ENCODE results near the gene MLLT6.

The MLLT6 gene

GRCh38 chr17:38706505-38707216 is 1.6 kb downstream of the MLLT6 start:
- no peak for DNase-seq (ENCODE audit: low read depth, low spot score)

- DNase-seq (ENCODE audit: low read depth, low spot score) = no peak
Observed at GRCh38 chr17:38707678-38708351, 2.7 kb downstream of the MLLT6 start.

GRCh38 chr17:38709104-38709820 is 4.2 kb downstream of the MLLT6 start:
- no peak for DNase-seq (ENCODE audit: low read depth, low spot score)

- no peak for DNase-seq (ENCODE audit: low read depth, low spot score)
Observed at GRCh38 chr17:38709864-38710603, 5.0 kb downstream of the MLLT6 start.

DNA sequence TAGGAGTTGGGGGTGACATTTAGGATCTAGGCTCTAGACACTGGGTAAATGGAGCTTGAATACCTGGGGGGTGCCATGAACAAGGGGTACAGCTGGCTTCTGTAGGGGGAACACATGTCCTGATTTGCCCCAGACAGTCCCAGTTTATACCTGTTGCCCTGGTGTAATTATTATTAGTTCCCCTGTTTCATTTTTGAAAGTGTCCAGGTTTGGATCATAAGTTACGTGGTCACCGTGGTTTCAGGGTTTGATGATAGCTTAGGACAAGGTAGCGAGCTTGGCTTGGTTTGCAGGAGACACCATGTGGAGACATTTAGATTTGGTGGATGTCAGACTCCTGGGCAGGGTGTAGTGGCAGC is 5.5 kb downstream of the MLLT6 start:
- DNase-seq (ENCODE audit: low read depth, low spot score) = no peak

- no peak for DNase-seq (ENCODE audit: low read depth, low spot score)
Observed at GRCh38 chr17:38710985-38711384, 5.9 kb downstream of the MLLT6 start.

DNA sequence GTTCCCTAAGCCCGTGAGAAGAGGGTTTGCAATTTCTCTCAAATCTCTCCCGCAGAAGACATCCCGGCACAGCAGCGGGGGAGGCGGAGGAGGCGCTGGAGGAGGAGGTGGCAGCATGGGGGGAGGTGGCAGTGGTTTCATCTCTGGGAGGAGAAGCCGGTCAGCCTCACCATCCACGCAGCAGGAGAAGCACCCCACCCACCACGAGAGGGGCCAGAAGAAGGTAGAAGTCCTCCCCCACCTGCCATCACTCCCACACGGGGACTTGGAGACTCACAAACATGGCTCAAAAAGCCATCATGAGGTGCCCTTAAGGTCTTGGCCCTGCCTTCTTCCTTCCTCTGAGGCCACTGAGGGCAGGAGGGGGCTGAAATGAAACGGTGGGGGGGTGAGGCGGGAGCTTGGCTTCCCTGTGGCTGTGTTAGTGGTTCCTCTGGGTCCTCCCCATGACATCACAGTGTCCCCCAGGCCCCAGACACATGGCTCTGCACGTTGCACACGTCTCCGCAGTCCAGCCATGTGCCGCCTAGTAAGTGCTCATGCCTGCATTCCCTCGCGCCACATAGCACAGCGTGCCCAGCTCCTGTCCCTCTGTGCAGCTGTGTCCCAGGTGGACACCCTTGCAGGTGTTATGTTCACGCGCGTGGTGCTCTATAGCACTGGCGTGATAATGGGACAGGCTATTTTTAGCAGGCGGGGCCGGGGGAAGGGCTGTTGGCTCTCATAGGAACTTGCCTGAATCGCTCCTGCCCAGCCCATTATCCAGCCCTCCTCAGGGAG is 6.9 kb downstream of the MLLT6 start:
- DNase-seq (ENCODE audit: low read depth, low spot score) = no peak

- DNase-seq (ENCODE audit: low read depth, low spot score) = no peak
Observed at GRCh38 chr17:38712593-38712992, 7.5 kb downstream of the MLLT6 start.

GRCh38 chr17:38713456-38714075 is 8.5 kb downstream of the MLLT6 start:
- no peak for DNase-seq (ENCODE audit: low read depth, low spot score)

DNA sequence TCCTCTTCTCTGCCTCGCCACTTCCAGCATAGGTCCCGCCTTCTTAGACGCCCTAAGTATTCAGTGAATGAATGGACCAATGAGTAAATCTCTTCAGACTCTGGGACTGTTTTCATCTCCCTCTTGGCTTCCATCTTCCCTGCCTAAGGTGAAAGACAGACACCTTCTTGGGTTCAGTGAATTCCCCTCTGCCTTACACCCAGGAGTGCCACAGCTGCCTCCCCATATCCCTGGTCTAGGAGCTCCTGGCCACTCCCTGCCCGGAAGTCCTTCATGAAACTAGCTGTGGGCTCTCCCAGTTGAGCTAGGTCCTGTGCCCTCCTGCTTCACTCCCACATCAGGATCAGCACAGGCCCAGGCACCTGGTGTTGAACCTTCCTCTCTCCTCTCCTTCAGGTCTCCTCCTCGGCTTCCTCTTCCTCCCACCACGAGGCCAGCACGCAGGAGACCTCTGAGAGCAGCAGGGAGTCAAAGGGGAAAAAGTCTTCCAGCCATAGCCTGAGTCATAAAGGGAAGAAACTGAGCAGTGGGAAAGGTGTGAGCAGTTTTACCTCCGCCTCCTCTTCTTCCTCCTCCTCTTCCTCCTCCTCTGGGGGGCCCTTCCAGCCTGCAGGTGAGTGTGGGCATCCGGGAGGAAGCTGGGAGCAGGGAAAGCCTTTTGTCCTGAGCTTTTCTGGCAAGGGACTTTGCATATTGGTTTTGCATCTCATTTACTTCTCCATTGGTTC is 10.3 kb downstream of the MLLT6 start:
- DNase-seq (ENCODE audit: low read depth, low spot score) = no peak

DNA sequence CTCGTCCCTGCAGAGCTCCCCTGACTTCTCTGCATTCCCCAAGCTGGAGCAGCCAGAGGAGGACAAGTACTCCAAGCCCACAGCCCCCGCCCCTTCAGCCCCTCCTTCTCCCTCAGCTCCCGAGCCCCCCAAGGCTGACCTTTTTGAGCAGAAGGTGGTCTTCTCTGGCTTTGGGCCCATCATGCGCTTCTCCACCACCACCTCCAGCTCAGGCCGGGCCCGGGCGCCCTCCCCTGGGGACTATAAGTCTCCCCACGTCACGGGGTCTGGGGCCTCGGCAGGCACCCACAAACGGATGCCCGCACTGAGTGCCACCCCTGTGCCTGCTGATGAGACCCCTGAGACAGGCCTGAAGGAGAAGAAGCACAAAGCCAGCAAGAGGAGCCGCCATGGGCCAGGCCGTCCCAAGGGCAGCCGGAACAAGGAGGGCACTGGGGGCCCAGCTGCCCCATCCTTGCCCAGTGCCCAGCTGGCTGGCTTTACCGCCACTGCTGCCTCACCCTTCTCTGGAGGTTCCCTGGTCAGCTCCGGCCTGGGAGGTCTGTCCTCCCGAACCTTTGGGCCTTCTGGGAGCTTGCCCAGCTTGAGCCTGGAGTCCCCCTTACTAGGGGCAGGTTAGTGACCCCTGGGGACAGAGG is 11.4 kb downstream of the MLLT6 start:
- DNase-seq (ENCODE audit: low read depth, low spot score) = no peak

GRCh38 chr17:38717139-38717745 is 12.2 kb downstream of the MLLT6 start:
- no peak for DNase-seq (ENCODE audit: low read depth, low spot score)

DNA sequence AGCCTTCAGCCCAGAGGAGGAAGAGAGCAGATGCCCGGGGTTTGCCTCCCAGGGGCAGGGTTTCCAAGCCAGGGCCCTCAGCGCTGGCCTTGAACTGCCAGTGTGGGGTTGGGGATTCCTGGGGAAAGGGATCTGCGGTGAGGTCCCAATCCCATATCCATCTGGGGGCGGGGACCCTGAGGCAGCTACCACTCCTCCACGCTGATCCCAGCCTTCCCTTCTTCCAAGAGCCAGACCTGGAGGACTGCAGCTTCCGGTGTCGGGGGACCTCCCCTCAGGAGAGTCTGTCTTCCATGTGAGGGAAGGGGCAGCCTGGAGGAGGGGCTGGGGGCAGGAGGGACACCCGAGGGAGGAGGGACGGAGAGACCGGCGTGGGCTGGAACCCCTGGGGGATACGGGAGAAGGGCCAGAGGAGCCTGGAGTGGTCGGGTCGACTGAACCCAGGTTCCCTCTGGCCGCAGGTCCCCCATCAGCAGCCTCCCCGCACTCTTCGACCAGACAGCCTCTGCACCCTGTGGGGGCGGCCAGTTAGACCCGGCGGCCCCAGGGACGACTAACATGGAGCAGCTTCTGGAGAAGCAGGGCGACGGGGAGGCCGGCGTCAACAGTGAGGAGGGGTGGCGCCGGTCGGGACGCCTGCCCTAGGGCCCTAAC is 14.3 kb downstream of the MLLT6 start:
- no peak for DNase-seq (ENCODE audit: low read depth, low spot score)

DNA sequence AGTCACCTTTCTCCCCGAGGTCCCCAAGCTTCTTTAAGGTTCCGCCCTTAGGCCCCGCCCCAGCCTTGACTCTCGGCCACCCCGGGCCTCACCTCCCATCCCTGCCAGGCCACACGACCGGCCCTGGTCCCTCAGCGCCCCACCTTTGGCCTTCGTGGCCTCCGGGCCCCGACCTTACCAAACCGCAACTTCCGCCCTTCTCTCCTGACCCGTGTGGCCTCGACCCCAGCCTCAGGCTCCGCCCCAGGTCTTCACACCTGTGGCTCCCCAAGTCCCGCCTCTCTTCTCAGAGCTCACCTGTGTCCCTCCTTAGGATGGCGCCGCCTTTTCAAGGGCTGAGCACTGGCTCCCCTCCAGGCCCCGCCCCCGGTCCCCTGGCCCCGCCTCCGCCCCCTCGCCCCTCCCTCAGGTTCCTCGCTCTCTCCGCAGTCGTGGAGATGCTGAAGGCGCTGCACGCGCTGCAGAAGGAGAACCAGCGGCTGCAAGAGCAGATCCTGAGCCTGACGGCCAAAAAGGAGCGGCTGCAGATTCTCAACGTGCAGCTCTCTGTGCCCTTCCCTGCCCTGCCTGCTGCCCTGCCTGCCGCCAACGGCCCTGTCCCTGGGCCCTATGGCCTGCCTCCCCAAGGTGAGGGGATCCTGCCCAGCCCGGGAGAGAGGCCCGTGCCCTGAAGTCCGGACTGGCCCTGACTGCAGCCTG is 15.0 kb downstream of the MLLT6 start:
- no peak for DNase-seq (ENCODE audit: low read depth, low spot score)

DNA sequence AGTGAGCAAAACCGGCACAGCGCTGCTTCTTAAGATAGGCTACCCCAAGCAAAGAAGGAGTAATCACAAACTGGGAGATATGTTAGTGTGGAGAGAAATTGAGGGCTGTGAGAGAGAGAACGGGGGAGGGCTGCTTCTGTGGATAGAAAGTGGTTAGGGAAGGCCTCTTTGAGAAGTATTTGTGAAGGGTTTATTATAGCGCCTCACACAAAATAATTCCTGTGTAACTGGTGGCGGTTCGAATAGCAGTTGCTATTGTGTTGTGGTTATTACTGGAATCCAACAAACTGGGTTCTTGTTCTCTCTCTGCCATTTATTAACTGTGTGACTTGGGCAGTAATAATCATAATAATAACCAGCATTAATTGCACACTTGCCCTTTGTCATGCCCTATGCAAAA is 15.9 kb downstream of the MLLT6 start:
- no peak for DNase-seq (ENCODE audit: low read depth, low spot score)

DNA sequence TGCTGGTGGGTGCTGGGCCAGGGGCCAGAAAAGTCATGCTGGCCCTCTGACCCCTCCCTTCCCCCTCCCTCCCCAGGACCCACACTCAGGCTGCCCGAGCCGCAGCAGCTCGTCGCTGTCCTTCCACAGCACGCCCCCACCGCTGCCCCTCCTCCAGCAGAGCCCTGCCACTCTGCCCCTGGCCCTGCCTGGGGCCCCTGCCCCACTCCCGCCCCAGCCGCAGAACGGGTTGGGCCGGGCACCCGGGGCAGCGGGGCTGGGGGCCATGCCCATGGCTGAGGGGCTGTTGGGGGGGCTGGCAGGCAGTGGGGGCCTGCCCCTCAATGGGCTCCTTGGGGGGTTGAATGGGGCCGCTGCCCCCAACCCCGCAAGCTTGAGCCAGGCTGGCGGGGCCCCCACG is 16.7 kb downstream of the MLLT6 start:
- no peak for DNase-seq (ENCODE audit: low read depth, low spot score)

DNA sequence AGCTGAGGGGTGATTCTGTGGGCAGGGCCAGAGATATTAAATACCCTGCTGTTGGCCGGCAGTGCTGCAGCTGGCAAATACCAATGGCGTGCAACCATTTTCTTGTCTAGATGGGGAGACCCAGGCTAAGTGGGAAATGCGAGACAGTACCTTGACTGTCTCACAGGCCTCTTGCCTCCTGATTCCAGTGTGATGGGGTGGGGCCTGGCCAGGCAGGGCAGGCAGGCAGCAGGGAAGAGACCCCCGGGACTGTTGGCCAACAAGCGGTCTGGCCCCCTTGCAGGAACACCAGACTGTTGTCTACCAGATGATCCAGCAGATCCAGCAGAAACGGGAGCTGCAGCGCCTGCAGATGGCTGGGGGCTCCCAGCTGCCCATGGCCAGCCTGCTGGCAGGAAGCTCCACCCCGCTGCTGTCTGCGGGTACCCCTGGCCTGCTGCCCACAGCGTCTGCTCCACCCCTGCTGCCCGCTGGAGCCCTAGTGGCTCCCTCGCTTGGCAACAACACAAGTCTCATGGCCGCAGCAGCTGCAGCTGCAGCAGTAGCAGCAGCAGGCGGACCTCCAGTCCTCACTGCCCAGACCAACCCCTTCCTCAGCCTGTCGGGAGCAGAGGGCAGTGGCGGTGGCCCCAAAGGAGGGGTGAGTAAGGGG is 19.4 kb downstream of the MLLT6 start:
- DNase-seq (ENCODE audit: low read depth, low spot score) = no peak

DNA sequence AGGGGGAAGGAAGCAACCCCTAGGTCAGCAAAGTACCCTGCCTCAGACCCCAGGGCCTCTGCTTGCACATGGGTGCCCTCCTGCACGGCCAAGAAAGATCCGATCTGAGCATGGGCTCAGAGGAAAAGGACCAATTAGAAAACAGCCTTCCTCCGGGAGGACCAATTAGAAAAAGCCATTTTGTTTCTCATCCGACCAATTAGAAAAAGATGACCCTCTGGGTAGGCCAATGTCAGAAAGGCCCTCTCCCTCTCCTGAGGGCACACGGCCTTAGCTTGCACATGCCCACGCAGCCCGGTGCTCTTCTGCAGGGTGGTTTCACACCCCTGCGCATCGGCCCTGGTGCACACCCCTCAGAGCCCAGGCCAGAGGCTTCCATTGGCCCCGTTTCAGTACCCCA is 20.0 kb downstream of the MLLT6 start:
- DNase-seq (ENCODE audit: low read depth, low spot score) = no peak
